Dendritic cell treated with granulocyte-macrophage colony-stimulating factor and Interleukin-4, amounts not matched to agents 40 ng/mL and 50 ng/mL, for 4 days (primary cell): ENCODE results near the gene DEAF1.
"Not testable (repeated sequence)": the region's sequence is repeated elsewhere in the genome, so short reads cannot be mapped to it uniquely, and the experiment has no call there.

Source experiments
- H3K27ac Mint-ChIP-seq: one replicate; pipeline ENCODE4 v1.8.0; 2022; ENCODE audit warnings: mild to moderate bottlenecking, mixed read lengths
- H3K27me3 Mint-ChIP-seq: one replicate; pipeline ENCODE4 v1.8.0; 2022; ENCODE audit warnings: mild to moderate bottlenecking, mixed read lengths
- H3K36me3 Mint-ChIP-seq: one replicate; pipeline ENCODE4 v1.8.0; 2022; ENCODE audit warnings: low read depth, mixed read lengths
- H3K4me1 Mint-ChIP-seq: one replicate; pipeline ENCODE4 v1.8.0; 2022; ENCODE audit warnings: low read depth, mixed read lengths
- H3K4me3 Mint-ChIP-seq: one replicate; pipeline ENCODE4 v1.8.0; 2022; ENCODE audit warnings: mild to moderate bottlenecking, moderate library complexity, mixed read lengths
- H3K9me3 Mint-ChIP-seq: one replicate; pipeline ENCODE4 v1.8.0; 2022; ENCODE audit warnings: mixed read lengths
- intact Hi-C: fragments of 100-400 bp; cut with micrococcal nuclease; formaldehyde crosslinking; loops from one replicate; pipeline ENCODE4 v1.15.0; 2022

The DEAF1 gene

GRCh38 chr11:690244-690643 is 4.8 kb downstream of the DEAF1 start:
- intact Hi-C loops, H3K27me3 Mint-ChIP-seq, H3K27ac Mint-ChIP-seq, H3K9me3 Mint-ChIP-seq, H3K4me3 Mint-ChIP-seq: not testable (repeated sequence)
- Mint-ChIP-seq H3K4me1 (peaks cover 19% of the 10 kb centered on the region), H3K36me3 (peaks cover 58% of the 10 kb centered on the region)

- Mint-ChIP-seq H3K4me3 (no peak overlapping the region), H3K9me3 (no peaks in the 10 kb centered on the region), H3K27me3 (no peaks in the 10 kb centered on the region), H3K36me3 (peaks cover 64% of the 10 kb centered on the region), H3K27ac (no peak overlapping the region), H3K4me1 (peaks cover 19% of the 10 kb centered on the region)
- intact Hi-C loops: no loop called here
These were observed 5.4 kb downstream of the DEAF1 start for GRCh38 chr11:689625-690024.

- H3K27ac Mint-ChIP-seq: no peak overlapping the region
- H3K9me3 Mint-ChIP-seq: no peaks in the 10 kb centered on the region
- intact Hi-C loops: no loop called here
- no peaks in the 10 kb centered on the region for H3K27me3 Mint-ChIP-seq
- no peak overlapping the region for H3K4me3 Mint-ChIP-seq
- peaks cover 15% of the 10 kb centered on the region for H3K4me1 Mint-ChIP-seq
- peaks cover 73% of the 10 kb centered on the region for H3K36me3 Mint-ChIP-seq
These were observed 6.3 kb downstream of the DEAF1 start for GRCh38 chr11:688681-689080.

- intact Hi-C loops: no loop called here
- Mint-ChIP-seq H3K4me1 (peaks cover 5% of the 10 kb centered on the region), H3K9me3 (no peaks in the 10 kb centered on the region), H3K27ac (no peak overlapping the region), H3K4me3 (no peak overlapping the region), H3K27me3 (no peaks in the 10 kb centered on the region), H3K36me3 (peaks cover 83% of the 10 kb centered on the region)
These were observed 7.3 kb downstream of the DEAF1 start for GRCh38 chr11:687751-688150.

- H3K27ac Mint-ChIP-seq: no peak overlapping the region
- H3K4me1 Mint-ChIP-seq: no peaks in the 10 kb centered on the region
- no peaks in the 10 kb centered on the region for H3K9me3 Mint-ChIP-seq
- intact Hi-C loops: no loop called here
- no peaks in the 10 kb centered on the region for H3K27me3 Mint-ChIP-seq
- peaks cover 94% of the 10 kb centered on the region for H3K36me3 Mint-ChIP-seq
- H3K4me3 Mint-ChIP-seq: no peak overlapping the region
These were observed 8.4 kb downstream of the DEAF1 start for GRCh38 chr11:686451-687243.

- no peak overlapping the region for H3K4me3 Mint-ChIP-seq
- H3K36me3 Mint-ChIP-seq: peaks cover 95% of the 10 kb centered on the region
- intact Hi-C loops: no loop called here
- H3K27me3 Mint-ChIP-seq: no peaks in the 10 kb centered on the region
- no peaks in the 10 kb centered on the region for H3K4me1 Mint-ChIP-seq
- H3K9me3 Mint-ChIP-seq: no peaks in the 10 kb centered on the region
- H3K27ac Mint-ChIP-seq: no peak overlapping the region
These were observed 14.1 kb downstream of the DEAF1 start for GRCh38 chr11:680970-681369.

GRCh38 chr11:680476-680875 is 14.5 kb downstream of the DEAF1 start:
- H3K27me3 Mint-ChIP-seq: no peaks in the 10 kb centered on the region
- peaks cover 95% of the 10 kb centered on the region for H3K36me3 Mint-ChIP-seq
- H3K9me3 Mint-ChIP-seq: no peaks in the 10 kb centered on the region
- peak overlapping the region; percentile 4 for H3K27ac Mint-ChIP-seq
- intact Hi-C loops: no loop called here
- no peaks in the 10 kb centered on the region for H3K4me1 Mint-ChIP-seq
- no peak overlapping the region for H3K4me3 Mint-ChIP-seq

- no peak overlapping the region for H3K27ac Mint-ChIP-seq
- intact Hi-C loops: no loop called here
- H3K36me3 Mint-ChIP-seq: peaks cover 95% of the 10 kb centered on the region
- H3K4me1 Mint-ChIP-seq: no peaks in the 10 kb centered on the region
- H3K9me3 Mint-ChIP-seq: no peaks in the 10 kb centered on the region
- no peak overlapping the region for H3K4me3 Mint-ChIP-seq
- no peaks in the 10 kb centered on the region for H3K27me3 Mint-ChIP-seq
These were observed 15.5 kb downstream of the DEAF1 start for GRCh38 chr11:679271-680207.

- H3K27me3 Mint-ChIP-seq: no peaks in the 10 kb centered on the region
- no peaks in the 10 kb centered on the region for H3K9me3 Mint-ChIP-seq
- H3K27ac Mint-ChIP-seq: no peak overlapping the region
- H3K4me3 Mint-ChIP-seq: no peak overlapping the region
- no peaks in the 10 kb centered on the region for H3K4me1 Mint-ChIP-seq
- intact Hi-C loops: no loop called here
- H3K36me3 Mint-ChIP-seq: peaks cover 95% of the 10 kb centered on the region
These were observed 16.7 kb downstream of the DEAF1 start for GRCh38 chr11:678297-678696.

GRCh38 chr11:674406-674805 is 20.6 kb downstream of the DEAF1 start:
- Mint-ChIP-seq H3K27me3 (no peaks in the 10 kb centered on the region), H3K4me3 (no peak overlapping the region), H3K4me1 (no peaks in the 10 kb centered on the region), H3K27ac (no peak overlapping the region), H3K9me3 (no peaks in the 10 kb centered on the region), H3K36me3 (peaks cover 76% of the 10 kb centered on the region)
- intact Hi-C loops: no loop called here

- peaks cover 71% of the 10 kb centered on the region for H3K36me3 Mint-ChIP-seq
- no peaks in the 10 kb centered on the region for H3K27me3 Mint-ChIP-seq
- H3K9me3 Mint-ChIP-seq: no peaks in the 10 kb centered on the region
- H3K27ac Mint-ChIP-seq: no peak overlapping the region
- H3K4me3 Mint-ChIP-seq: no peak overlapping the region
- intact Hi-C loops: no loop called here
- H3K4me1 Mint-ChIP-seq: no peaks in the 10 kb centered on the region
These were observed 21.2 kb downstream of the DEAF1 start for GRCh38 chr11:673866-674265.

GRCh38 chr11:665704-666281 is 29.2 kb downstream of the DEAF1 start:
- Mint-ChIP-seq H3K27ac (peak overlapping the region; percentile 42), H3K27me3 (no peaks in the 10 kb centered on the region), H3K36me3 (peaks cover 61% of the 10 kb centered on the region), H3K4me3 (no peak overlapping the region), H3K4me1 (peaks cover 27% of the 10 kb centered on the region), H3K9me3 (no peaks in the 10 kb centered on the region)
- intact Hi-C loops: no loop called here

- H3K27ac Mint-ChIP-seq: no peak overlapping the region
- H3K27me3 Mint-ChIP-seq: no peaks in the 10 kb centered on the region
- intact Hi-C loops: no loop called here
- H3K36me3 Mint-ChIP-seq: peaks cover 67% of the 10 kb centered on the region
- no peak overlapping the region for H3K4me3 Mint-ChIP-seq
- no peaks in the 10 kb centered on the region for H3K9me3 Mint-ChIP-seq
- peaks cover 27% of the 10 kb centered on the region for H3K4me1 Mint-ChIP-seq
These were observed 29.8 kb downstream of the DEAF1 start for GRCh38 chr11:665062-665703.
